GM21529 (cell line): ENCODE data around the gene NEURL1B.
"Not testable (repeated sequence)": the region's sequence is repeated elsewhere in the genome, so short reads cannot be mapped to it uniquely, and the experiment has no call there.

Experiments
- ATAC-seq: cut with Tn5 transposase; IDR thresholded peaks from one replicate; pipeline ENCODE4 v1.9.1; 2021; ENCODE audit not compliant: unreplicated experiment

NEURL1B gene

GRCh38 chr5:172656496-172656895 is 15.4 kb downstream of the NEURL1B start:
- ATAC-seq: not testable (repeated sequence)

- not testable (repeated sequence) for ATAC-seq
Observed at GRCh38 chr5:172657524-172658233, 16.6 kb downstream of the NEURL1B start.

- ATAC-seq: no peak
Observed at GRCh38 chr5:172658391-172658790, 17.3 kb downstream of the NEURL1B start.

GRCh38 chr5:172658961-172659501 is 18.0 kb downstream of the NEURL1B start:
- ATAC-seq: no peak

- no peak for ATAC-seq
Observed at GRCh38 chr5:172659570-172659908, 18.5 kb downstream of the NEURL1B start.

GRCh38 chr5:172659909-172660628 is 19.0 kb downstream of the NEURL1B start:
- no peak for ATAC-seq

- ATAC-seq: no peak
Observed at GRCh38 chr5:172660974-172661373, 19.9 kb downstream of the NEURL1B start.

GRCh38 chr5:172661526-172661925 is 20.5 kb downstream of the NEURL1B start:
- no peak for ATAC-seq

GRCh38 chr5:172662596-172662995 is 21.5 kb downstream of the NEURL1B start:
- ATAC-seq: no peak

- no peak for ATAC-seq
Observed at GRCh38 chr5:172664018-172664417, 23.0 kb downstream of the NEURL1B start.

GRCh38 chr5:172664681-172665541 is 23.8 kb downstream of the NEURL1B start:
- ATAC-seq: no peak

GRCh38 chr5:172666251-172666650 is 25.2 kb downstream of the NEURL1B start:
- ATAC-seq: no peak

- no peak for ATAC-seq
Observed at GRCh38 chr5:172667786-172668593, 26.9 kb downstream of the NEURL1B start.

- no peak for ATAC-seq
Observed at GRCh38 chr5:172668594-172669071, 27.6 kb downstream of the NEURL1B start.

GRCh38 chr5:172669386-172670004 is 28.4 kb downstream of the NEURL1B start:
- ATAC-seq: no peak

GRCh38 chr5:172670005-172670402 is 28.9 kb downstream of the NEURL1B start:
- ATAC-seq: no peak

- ATAC-seq: no peak
Observed at GRCh38 chr5:172670444-172670843, 29.4 kb downstream of the NEURL1B start.

- ATAC-seq: no peak
Observed at GRCh38 chr5:172671091-172671490, 30.0 kb downstream of the NEURL1B start.

- ATAC-seq: no peak
Observed at GRCh38 chr5:172672681-172673080, 31.6 kb downstream of the NEURL1B start.

GRCh38 chr5:172674155-172674554 is 33.1 kb downstream of the NEURL1B start:
- no peak for ATAC-seq
